NCI-H2196 treated with DMSO at 0.1 percent for 48 hours (cell line): ENCODE measurements around the gene NF1.
"Not testable (repeated sequence)": the region's sequence is repeated elsewhere in the genome, so short reads cannot be mapped to it uniquely, and the experiment has no call there.

ENCODE experiments used
- DNase-seq: peaks from one replicate; lab custom pipeline; 2025; ENCODE audit not compliant: unreplicated experiment; lab: John Stamatoyannopoulos, UW

NF1 gene

DNA sequence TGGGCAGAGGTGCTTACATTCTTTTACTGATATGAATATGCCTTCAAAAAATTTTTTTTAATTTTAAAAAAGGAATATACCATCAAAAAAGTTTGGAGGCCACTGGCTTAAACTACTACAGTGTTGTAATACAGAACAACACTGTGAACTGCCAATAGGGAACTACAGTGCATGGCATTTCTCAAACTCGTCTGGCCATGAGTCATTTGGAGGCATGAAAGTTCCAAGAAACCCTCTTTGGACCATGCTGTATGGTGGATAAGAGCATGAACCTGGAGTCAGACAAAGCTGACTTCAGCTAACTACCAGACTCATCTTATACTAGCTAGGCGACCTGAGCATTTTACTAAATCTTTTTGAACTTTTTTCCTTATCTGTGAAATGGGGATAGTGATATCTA lies 9.2 kb upstream of the NF1 start:
- DNase-seq = no peak

DNA sequence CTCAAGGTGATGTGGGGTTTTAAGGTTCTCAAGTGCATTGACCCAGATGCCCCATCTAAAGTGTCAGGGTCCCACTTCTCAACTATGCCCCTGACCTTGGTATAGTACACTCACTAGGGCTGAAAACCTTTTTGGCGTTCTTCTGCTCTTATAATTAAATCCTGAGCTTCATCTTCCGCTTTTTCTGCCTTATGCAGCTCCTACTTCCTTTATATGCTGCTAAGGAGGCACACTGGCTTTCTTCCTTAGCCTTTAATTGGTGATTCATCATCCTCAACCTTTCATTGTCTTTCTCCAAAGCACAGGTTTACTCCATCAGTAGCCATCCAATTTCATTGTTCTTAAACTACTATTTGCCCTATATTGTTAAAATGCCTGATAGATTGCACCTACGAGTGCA lies 5.3 kb upstream of the NF1 start:
- DNase-seq = no peak

DNA sequence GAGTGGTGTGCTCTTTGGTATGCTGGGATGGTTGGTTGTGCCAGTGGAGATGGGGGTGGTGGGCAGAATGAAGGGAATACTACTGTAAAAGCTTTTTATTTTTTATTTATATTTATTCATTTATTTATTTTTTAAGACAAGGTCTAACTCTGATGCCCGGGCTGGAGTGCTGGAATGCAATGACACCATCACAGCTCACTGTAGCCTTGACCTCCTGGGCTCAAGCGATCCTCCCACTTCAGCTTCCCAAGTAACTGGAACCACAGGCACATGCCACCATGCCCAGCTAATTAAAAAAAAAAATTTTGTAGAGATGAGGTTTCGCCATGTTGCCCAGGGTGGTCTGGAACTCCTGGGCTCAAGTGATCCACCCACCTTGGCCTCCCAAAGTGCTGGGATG lies 4.1 kb upstream of the NF1 start:
- DNase-seq = not testable (repeated sequence)

DNA sequence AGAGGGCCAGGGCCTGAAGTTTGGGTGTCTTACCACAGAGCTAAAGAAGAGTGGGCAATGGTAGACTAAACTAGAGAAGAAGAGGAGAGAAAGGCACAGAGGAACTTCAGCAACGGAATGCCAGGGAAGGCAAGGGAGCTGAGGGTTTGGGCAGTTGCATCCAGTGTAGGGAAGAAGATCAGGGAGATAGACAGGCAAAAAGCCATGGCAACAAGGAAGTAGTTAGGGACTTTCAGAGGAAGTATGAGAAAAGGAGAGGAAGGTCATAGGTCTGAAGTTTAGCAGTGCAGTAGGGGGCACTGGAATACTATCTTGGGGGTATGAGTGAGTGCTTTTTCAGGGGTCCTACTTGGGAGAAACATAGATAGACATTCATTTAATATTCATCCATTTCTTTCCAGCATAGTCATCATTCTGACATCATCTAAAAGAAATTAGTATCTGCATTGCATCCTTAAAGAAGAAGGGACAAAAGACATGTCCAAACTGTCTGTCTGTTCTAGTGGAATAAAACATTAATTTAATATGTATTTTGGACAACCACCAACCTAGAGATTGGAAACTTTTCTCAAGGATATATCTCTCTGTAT lies 2.2 kb upstream of the NF1 start:
- DNase-seq = no peak

DNA sequence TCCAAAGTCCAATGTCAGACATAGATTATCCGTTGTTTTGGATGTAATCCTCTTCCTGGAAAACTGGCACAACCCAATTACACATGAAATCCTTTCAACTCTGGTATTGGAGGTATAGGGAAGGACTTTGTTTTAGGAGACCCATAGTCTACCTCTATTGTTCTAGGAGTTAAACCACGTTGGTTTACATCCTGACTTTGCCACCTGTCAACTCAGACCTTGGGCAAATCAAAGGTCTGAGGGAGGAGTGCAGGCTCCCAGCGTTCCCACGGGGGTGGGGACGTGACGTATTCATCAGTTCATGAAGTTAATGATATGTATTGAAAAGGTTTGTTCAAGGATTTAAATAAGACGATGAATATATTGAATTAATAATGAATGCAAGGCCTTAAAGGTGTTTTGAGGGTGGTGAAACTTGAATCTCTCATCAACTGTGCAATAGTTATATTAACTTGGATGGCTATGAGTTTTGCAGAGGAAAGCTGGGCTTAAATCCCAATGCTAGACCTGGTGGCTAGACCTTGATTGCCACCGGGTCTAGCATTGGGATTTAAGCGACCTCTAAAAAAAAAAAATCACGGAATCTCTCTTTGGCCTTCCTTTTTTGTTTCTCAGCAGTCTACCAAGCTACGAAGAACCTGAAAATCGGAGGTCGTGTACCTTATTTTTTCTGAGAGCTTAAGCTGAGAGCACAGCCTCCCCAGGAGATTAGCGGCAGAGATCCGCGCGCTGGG lies 744 bp upstream of the NF1 start:
- no peak for DNase-seq

DNA sequence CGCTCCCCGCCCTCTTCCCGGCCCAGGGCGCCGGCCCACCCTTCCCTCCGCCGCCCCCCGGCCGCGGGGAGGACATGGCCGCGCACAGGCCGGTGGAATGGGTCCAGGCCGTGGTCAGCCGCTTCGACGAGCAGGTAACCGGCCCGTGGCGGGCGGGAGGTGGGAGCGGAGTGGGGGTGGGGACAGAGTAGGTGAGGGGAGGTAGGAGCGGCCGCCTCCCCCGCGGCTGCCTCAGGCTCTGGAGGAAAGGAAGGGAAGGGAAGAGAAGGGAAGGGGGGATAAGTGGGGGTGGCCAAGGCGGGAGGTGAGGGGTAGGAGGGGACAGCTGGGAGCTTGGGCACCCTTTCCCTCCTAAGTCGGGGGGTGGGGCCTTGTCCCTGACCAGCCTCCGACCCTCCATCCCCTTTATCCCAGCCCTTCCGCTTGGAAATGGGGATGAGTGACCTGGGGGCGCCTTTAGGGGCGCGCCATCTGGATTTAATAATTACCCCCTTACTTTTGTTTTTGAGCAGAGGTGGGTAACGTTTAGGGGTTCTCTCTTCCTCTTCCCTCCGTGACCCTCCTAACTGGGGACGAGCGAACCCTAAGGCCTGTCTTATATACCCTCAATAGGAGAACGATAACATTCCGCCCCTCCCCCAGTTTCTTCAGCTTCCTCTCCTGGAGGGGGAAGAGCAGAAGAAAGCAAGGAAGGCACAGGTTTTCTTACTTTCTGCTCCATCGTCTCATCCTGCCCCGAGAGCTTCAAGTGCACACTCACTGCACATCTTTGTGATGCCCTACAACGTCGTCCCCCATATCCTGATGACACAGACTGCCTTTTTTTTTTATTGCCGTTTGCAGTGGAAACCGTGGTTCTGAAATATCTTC lies 694 bp downstream of the NF1 start:
- no peak for DNase-seq

DNA sequence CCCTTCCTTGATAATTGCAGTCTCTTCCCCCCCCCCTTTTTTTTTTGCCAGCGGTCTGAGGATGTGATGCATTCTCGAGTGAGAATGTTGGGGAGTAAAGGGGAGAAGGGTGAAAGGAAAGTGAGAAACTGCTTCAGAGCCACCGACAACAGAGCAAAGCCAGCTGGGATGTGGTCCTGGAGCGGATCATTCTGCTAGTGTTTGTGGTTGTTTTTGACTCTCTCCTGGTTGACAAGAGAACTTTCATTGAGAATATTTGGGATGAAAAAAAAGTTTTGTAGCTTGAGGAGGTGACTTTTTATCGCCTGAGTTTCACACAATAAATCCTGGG lies 1.3 kb downstream of the NF1 start:
- no peak for DNase-seq

DNA sequence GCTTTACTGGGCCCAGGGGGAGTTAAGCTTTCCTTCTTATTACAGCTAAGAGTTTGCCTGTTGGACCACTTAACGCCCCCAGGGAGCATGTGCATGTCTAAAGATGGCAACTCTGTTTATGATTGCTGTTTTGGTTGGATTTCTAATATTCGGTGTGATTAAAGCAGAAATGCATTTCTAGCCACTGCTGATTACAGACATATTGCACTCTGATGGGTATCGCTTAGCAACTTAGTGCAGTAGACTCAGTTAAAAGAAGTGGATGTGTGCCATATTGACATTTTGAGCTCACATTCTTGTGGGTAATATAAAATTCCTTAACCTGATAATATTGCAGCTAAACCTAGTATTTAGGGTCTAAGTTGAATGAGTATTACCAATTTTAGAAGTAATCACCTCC lies 4.2 kb downstream of the NF1 start:
- no peak for DNase-seq

DNA sequence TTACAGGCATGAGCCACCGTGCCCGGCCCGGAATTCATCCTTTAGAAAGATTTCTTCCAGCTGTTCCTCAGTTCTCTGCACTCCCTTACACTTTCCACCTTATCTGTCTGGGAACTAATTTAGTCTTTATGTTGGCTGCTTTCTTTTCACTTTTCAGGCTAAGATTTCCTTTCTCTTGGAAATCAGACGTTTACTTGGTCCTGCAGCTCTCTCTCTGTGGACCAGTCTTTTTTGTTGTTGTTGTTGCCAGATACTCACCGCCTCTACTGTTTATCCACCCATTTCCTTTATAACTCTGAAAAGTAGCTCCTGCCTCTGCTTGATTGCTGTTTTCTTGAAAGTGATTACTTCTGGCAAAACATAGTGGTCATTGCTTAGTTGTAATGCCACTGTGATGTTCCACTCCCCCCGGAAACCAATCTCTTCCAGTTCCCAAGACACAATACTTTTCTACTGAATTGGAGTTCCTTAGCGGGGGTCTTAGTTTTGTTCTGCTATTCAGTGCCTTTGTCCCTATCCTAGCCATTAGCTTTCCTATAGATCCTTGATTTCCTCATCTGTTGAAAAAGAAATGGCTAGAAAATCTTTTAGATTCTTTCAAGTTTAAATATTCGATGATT lies 6.2 kb downstream of the NF1 start:
- DNase-seq = no peak

DNA sequence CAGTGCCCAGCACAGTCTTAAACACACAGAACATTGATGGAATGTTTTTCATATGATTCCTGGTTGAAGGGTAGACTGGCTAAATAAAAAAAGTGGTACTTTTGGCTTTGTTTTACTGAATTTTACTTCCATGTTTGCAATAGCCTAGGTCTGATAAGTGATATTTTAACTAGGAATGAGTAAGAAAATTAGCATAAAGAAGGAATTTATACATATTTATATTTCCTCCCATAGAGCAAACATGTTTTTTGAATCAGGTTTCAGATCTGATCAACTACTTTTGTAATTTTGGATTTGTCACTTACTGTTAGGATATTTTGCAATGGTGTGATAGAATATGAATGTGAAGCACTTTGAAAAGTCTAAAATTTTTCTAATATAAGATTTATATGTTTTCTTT lies 7.2 kb downstream of the NF1 start:
- DNase-seq = no peak

DNA sequence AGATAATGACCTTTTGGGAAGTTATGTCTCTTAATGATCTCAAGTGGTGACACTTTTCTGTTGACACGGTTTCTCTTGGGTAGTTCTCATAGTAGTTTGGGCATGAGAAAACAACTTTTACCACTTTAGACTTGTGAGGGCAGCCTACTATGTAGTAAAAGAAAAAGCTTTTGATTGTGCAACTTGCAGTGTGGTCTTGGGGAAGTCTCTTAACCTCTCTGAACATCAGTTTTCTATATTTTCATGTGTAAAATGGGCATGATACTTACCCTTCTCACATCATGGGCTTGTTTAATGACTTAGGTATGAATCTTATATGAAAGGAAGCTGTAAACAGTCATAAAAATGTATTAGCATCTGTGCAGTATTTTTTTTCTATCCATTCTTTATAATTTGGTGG lies 11.2 kb downstream of the NF1 start:
- DNase-seq = no peak

DNA sequence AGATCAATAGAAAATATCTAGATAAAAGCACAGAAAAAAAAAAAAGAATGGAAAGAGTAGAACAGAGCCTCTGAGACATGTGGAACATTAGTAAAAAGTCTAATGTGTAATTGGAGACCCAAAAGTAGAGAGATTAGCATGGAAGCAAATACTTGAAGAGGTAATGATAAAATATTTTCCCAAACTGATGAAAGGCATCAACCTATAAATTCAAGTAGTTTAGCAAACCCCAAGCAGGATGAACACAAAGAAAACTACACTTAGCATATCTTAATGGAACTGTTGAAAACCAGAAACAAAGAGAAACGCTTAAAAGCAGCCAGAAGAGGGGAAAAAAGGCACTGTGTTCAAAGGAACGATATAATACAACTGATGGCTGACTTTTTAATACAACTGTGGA lies 16.4 kb downstream of the NF1 start:
- DNase-seq = no peak

DNA sequence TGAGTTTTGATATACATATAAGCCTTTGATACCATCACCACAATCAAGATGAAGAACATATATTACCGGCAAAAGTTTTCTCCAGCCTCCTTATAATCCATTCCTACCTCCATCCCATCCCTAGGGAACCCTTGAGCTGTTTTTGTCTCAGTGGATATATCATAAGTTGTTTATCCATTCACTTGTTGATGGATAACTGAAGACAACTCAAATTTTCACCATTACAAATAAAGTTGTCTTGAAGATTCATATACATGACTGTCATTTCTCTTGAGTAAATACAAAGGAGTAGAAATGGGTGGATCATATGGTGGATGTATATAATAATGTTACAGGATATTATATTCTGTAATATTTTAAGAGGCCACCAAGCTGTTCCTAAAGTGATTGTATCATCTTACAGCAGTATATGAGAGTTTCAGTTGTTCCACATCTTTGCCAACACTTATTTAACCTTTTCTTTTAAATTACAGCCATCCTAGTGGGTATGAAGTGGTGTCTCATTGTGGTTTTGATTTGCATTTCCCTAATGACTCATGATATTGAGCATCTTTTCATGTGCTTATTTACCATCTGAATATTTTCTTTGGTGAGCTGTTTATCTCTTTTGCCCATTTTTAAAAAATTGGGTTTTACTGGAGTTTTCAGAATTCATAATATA lies 17.4 kb downstream of the NF1 start:
- no peak for DNase-seq

DNA sequence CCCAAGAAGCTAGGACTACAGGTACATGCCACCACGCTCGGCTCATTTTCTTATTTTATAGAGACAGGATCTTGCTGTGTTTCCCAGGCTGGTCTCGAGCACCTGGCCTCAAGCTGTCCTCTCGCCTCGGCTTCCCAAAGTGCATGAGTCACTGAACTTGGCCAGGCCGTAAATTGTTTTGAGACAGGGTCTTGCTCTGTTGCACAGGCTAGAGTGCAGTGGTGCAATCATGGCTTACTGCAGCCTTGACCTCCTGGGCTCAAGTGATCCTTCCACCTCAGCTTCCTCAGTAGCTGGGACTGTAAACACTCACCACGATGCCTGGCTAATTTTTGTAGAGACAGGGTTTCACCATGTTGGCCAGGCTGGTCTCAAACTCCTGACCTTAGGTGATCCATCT lies 18.6 kb downstream of the NF1 start:
- DNase-seq = not testable (repeated sequence)

DNA sequence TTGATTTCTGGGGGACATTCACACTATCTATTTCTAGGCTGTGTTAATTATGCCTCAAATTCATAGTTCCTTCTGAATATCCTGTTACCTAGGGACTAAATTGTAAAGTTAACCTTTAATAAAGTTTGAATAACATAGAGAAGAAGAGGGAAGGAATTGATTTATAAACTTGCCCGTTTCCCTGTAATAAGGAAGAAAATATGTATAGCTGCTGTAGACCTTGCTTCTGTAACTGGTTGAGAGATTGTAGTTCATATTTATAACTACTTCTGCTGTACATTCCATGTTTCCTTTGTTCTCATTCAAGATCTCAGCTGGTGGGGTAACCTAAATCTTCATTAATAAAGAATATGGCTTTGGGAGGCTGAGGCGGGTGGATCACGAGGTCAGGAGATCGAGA lies 19.2 kb downstream of the NF1 start:
- DNase-seq = no peak

DNA sequence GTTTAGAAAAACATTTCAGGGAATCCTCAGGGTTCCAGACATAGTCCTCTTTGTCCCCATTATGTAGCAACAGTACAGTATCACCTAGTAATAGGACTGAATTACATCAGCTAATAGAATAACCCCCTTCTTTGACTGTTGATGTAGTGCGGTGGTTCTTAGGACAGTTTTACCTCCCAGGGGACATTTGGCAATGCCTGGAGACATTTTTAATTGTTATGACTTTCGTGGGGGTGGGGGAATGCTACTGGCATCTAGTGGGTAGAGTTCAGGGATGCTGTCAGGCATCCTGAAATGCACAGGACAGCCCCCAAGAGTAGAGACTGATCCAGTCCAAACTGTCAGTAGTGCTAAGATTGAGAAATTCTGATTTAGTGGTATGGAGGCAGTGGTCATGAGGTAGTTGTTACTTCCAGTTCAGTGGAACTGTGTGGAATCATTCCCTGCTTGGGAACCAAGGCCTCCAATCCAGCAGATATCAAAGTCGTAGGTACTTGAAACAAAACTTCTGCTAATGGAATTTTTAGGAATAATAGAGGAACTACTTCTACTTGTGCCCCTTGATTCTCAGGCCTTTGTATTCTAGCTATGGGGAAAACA lies 20.3 kb downstream of the NF1 start:
- no peak for DNase-seq

DNA sequence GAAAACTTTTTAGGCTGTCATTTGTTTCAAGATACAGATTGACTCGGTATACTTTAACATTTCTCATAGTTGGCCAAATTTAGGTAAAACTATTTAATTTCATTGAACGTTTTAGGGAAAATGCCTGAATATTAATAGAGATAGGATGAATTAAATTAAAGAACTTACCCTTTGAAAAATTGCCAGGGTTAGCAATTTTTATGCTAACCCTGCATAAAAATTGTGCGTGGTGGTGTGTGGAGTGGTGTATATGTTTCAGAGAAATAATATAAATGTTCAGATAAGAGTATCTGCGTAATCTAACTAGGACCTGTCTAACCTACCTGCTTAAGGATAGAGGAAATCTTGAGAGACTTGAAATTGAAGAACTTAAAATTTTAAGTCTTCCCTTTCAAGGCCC lies 21.4 kb downstream of the NF1 start:
- DNase-seq = no peak

DNA sequence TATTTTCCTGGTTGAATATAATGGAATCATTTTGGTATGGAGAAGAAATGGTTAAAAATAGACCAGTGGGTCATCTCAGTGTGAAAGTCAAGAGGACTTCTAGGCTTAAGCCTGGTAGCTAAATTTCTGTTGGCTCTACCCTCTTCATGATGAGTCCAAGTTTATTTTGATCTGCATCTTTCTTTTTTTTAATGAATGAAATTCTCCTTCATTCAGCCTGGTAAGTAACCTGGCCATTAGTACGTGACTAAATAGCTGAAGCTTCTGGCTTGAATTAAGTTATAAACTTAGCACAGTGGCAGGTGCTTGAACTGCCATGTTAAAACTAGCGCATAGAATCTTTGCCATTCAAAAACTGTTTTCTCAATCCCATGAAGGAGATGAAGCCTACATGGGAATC lies 28.0 kb downstream of the NF1 start:
- DNase-seq = no peak

DNA sequence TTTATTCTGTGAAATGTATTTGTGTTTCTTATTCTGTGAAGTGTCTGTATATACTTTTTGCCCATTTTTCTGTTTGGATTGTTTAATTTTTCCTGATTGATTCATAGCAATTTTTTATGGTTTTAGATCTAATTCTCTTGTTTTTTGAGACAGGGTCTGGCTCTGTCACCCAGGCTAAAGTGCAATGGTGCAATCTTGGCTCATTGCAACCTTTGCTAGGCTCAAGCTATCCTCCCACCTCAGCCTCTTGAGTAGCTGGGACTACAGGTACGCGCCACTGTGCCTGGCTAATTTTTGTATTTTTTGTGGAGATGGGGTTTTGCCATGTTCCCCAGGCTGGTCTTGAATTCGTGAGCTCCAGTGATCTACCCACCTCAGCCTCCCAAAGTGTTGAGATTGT lies 31.5 kb downstream of the NF1 start:
- DNase-seq = no peak

DNA sequence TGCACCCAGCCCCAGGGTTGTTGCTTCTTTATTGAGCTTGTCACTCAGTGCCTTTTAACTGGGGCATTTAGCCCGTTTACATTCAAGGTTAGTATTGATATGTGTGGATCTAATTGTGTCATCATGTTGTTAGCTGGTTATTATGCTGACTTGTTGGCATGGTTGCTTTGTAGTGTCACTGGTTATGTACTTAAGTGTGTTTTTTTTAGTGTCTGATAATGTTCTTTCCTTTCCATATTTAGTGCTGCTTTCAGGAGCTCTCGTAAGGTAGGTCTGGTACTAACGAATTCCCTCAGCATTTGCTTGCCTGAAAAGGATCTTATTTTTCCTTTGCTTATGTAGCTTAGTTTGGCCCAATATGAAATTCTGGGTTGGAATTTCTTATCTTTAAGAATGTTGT lies 33.5 kb downstream of the NF1 start:
- DNase-seq = no peak
